ENCODE measurements around the gene APOBEC3C.
"Not testable (repeated sequence)": the region's sequence is repeated elsewhere in the genome, so short reads cannot be mapped to it uniquely, and the experiment has no call there.

The APOBEC3C gene

DNA sequence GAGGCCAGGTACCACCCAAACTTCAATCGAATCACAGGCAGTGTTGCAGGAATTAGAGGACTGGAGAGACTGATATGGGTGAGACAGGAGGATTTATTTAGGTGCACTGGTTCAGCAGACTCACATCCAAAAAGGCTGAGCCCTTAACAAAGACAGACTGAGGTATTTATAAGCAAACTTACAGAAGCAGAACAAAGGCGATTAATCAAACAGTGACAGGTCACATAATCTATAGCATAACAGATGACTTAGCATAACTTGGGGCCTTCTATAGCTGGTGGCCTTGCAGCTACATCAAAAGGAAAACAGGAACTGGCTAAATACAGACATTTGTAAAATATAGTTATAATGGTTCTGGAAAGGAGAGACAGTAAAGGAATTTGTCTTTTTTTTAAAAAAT, 29.8 kb upstream of the APOBEC3C start:
- DNase-seq: no peak

GRCh38 chr22:38984784-38985757, 29.0 kb upstream of the APOBEC3C start:
- DNase-seq: peak in 2 of 6 experiments; percentile 10 to 16

GRCh38 chr22:38986629-38987028, 27.4 kb upstream of the APOBEC3C start:
- DNase-seq: no peak

GRCh38 chr22:38987171-38987895, 26.7 kb upstream of the APOBEC3C start:
- no peak for DNase-seq

- no peak for DNase-seq
These were observed 24.6 kb upstream of the APOBEC3C start for GRCh38 chr22:38989466-38989865.

GRCh38 chr22:38992871-38993371, 21.1 kb upstream of the APOBEC3C start:
- not testable (repeated sequence) for DNase-seq

- no peak for DNase-seq
These were observed 18.0 kb upstream of the APOBEC3C start for GRCh38 chr22:38996105-38996504.

DNA sequence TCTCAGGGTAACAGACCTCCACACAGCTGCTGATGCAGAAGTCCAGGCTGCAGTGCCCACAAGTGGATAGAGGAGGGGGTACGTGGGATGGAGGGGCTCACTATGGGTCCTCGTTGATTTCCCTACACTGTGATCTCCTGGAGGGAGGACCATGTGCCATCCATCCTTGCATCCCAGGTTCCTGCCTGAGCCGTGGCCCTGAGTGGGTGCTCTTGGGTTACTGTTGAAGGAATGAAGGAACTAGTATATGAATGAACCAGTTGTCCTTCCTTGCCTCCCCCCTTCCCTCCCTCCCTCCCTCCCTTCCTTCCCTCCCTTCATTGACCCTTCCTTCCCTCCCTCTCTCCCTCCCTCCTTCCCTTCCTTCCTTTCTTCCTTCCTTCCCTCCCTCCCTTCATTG, 16.5 kb upstream of the APOBEC3C start:
- no peak for DNase-seq

DNA sequence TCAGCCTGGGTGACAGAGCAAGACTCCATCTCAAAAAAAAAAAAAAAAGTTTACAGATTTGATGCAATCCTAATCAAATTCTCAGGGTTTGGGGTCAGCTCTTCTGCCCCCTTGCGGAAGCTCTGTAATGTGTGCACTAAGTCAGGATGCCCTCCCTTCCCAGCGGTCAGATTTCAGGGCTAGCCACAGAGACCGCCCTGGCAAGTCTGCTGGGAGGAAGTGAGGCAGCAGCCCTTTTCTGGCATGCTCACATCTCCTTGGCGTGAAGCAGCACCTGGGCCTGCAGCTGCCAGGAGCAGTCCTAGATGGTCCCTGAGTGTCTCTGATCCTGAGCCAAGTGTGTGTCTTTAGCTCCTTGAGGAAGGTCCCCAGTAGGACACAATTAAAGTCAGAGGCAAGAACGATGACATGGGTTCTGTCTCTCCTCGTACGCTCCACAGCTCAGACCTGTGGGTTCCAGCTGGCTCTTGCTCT, 10.9 kb upstream of the APOBEC3C start:
- DNase-seq: peak; percentile 21 to 69 (median 44)

DNA sequence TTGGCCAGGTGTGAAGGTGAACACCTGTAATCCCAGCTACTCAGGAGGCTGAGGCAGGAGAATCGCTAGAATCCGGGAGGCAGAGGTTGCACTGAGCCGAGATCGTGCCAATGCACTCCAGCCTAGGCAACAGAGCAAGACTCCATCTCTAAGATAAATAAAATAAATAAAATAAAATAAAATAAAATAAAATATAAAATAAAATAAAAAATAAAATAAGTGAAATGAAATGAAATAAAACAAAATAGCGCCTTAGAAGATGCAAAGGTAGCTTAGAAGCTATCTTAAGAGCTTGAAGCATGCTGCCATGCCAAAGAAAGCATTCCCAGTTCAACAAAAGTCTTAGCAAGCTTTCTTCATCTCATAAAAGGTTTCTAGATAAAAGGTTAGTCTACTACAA, 6.9 kb upstream of the APOBEC3C start:
- DNase-seq: no peak

GRCh38 chr22:39008271-39008850, 5.7 kb upstream of the APOBEC3C start:
- DNase-seq: not testable (repeated sequence)

- DNase-seq: no peak
These were observed 3.1 kb upstream of the APOBEC3C start for GRCh38 chr22:39010946-39011345.

GRCh38 chr22:39012533-39013511, 1.2 kb upstream of the APOBEC3C start:
- DNase-seq: no peak

- not testable (repeated sequence) for DNase-seq
These were observed 506 bp upstream of the APOBEC3C start for GRCh38 chr22:39013561-39013941.

DNA sequence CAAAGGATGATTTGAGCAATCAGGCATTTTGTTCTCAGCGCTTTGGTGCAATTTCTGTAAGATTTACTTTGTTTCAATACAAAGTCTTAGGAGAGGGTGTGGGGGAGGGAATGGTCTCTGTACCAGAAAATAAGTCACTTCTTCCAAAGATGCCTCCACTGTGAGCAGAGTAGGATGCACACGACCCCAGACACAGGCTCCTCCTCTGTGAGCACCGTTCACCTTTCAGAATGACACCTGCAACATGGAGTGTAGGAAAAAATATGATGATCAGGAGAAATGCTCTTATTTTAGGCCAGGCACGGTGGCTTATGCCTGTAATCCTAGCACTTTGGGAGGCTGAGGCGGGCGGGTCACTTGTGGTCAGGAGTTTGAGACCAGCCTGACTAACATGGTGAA, 665 bp downstream of the APOBEC3C start:
- DNase-seq: not testable (repeated sequence)

- DNase-seq: no peak
These were observed 2.5 kb downstream of the APOBEC3C start for GRCh38 chr22:39016592-39016991.

DNA sequence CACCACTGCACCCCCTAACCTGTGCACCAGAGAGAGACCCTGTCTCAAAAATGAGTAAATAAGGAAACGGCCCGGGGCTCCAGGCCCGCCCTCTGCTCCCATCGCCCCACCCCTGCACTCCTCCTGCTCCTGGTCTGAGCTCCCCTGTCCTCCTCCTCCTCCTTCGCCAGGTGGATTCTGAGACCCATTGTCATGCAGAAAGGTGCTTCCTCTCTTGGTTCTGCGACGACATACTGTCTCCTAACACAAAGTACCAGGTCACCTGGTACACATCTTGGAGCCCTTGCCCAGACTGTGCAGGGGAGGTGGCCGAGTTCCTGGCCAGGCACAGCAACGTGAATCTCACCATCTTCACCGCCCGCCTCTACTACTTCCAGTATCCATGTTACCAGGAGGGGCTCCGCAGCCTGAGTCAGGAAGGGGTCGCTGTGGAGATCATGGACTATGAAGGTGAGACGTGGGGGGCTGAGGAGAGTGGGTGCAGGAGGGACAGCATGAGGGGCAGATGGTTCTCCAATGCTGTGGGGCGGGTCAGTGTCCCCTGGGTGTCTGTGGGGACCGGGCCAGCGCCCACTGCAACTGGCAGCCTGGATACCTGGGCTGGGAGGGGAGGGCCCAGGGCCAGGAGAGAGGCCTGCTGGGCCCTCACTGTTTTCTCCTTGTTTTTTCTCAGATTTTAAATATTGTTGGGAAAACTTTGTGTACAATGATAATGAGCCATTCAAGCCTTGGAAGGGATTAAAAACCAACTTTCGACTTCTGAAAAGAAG, 3.7 kb downstream of the APOBEC3C start:
- DNase-seq: no peak

- DNase-seq: not testable (repeated sequence)
These were observed 6.1 kb downstream of the APOBEC3C start for GRCh38 chr22:39020021-39020651.

GRCh38 chr22:39021552-39022250, 7.6 kb downstream of the APOBEC3C start:
- DNase-seq: no peak

All from stimulated activated naive CD4-positive, alpha-beta T cell (primary cell).